GM12875 (cell line): ENCODE results near the gene KLK4.

ENCODE experiments used
- H3K4me3 ChIP-seq: one replicate; pipeline ENCODE4 v1.5.1; 2011; ENCODE audit warnings: low read depth, low read length, control low read depth
- TF ChIP-seq, protein P1 (sequence below): IDR thresholded peaks from 2 replicates; pipeline ENCODE4 v1.5.1; 2011; ENCODE audit warnings: low read depth, mild to moderate bottlenecking, control low read depth, inconsistent platforms, low read length, moderate library complexity, borderline replicate concordance; ENCODE audit not compliant: insufficient read depth

Gene KLK4

DNA sequence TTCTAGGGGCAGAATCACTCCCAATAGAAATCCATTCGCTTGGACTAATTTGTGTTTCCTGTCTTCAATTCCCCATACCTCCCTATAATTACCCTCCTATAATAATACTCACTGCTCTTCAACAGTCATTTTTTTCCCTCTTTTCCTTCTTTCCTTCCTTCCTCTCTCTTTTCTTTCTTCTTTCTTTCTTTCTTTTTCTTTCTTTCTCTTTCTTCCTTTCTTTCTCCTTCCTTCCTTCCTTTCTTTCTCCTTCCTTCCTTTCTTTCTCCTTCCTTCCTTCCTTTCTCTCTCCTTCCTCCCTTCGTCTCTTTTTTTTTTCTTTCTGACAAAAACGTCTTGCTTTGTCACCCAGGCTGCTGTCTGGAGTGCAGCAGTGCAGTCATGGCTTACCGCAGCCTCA, 33.6 kb upstream of the KLK4 start:
- H3K4me3 ChIP-seq = no peak overlapping the region
- TF ChIP-seq, protein P1, sequence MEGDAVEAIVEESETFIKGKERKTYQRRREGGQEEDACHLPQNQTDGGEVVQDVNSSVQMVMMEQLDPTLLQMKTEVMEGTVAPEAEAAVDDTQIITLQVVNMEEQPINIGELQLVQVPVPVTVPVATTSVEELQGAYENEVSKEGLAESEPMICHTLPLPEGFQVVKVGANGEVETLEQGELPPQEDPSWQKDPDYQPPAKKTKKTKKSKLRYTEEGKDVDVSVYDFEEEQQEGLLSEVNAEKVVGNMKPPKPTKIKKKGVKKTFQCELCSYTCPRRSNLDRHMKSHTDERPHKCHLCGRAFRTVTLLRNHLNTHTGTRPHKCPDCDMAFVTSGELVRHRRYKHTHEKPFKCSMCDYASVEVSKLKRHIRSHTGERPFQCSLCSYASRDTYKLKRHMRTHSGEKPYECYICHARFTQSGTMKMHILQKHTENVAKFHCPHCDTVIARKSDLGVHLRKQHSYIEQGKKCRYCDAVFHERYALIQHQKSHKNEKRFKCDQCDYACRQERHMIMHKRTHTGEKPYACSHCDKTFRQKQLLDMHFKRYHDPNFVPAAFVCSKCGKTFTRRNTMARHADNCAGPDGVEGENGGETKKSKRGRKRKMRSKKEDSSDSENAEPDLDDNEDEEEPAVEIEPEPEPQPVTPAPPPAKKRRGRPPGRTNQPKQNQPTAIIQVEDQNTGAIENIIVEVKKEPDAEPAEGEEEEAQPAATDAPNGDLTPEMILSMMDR = no peak

GRCh38 chr19:50943074-50943828, 32.1 kb upstream of the KLK4 start:
- no peak overlapping the region for H3K4me3 ChIP-seq
- TF ChIP-seq, protein P1 = no peak

- TF ChIP-seq, protein P1 = no peak
- no peak overlapping the region for H3K4me3 ChIP-seq
Measured at GRCh38 chr19:50939596-50939995, 28.4 kb upstream of the KLK4 start.

GRCh38 chr19:50933640-50934039, 22.4 kb upstream of the KLK4 start:
- H3K4me3 ChIP-seq = no peak overlapping the region
- TF ChIP-seq, protein P1 = no peak

DNA sequence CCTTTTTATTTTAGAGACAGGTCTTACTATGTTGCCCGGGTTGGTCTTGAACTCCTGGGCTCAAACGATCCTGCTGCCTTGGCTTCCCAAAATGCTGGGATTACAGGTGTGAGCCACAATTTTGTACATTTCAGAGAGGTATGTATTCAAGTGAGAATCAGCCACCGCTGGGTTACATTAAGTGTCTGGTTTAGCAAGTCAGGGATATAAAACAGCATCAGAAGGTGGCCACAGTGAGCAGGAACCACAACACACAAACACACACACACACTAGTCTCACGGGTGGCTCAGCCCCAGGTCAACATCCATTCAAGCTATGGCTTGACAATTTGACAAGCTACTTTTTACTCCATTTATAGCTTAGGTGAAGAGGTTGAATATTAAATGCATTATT, 21.5 kb upstream of the KLK4 start:
- no peak overlapping the region for H3K4me3 ChIP-seq
- TF ChIP-seq, protein P1 = no peak

DNA sequence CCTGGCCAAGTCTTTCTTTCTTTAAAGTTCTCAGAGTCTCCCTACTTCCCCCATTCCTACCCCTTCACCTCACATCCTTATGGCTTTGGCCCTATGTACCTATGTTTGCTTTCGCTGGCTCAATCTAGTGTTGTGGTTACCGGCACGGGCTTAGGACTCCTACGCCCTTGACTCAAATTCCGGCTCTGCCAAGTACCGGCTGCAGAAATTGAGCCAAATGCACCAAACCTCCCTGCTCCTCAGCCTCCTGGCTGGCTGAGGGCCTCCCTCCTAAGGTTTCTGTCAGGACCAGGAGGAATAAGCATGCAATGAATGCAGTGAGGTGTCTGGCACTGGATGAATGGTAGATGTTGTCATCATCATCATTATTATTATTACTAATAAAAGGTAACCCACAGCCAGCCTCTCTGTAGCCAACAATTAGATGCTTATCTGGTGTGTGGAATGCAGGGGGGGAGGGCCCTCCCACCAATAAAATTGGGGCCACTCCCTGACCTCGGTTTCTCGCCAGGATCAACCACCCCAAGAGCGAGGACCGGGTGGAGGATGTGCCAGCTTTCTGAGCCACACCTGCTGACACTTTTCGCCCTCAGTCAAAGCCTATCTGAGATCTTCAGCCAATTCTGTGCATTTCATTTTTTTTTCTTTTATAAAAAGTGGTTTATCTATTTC, 21.0 kb upstream of the KLK4 start:
- H3K4me3 ChIP-seq = no peak overlapping the region
- TF ChIP-seq, protein P1 = no peak

DNA sequence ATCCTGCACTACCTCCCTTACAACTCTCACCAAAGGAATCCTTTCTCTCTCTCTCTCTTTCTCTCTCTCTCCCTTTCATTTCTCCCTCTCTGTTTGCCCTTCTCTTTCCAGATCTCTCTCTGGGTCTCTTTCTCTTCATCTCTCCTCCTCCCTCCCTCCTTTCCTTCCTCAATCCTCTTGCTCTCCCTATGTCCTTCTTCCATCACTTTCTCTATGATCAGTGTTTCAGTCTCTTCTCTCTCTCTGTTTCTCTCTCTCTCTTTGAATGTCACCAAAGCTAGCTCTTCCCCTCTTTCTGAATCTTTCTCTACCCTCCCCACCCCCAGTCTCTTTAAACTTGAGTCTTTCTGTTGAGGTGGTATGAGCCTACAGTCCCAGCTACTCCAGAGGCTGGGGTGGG, 19.8 kb upstream of the KLK4 start:
- H3K4me3 ChIP-seq = no peak overlapping the region
- TF ChIP-seq, protein P1 = no peak
